SU-DHL-6 (cell line): ENCODE measurements around the gene APOB.

Experiments
- H2AFZ ChIP-seq: fragments of 200-600 bp; sonication (generic); 2 replicates; pipeline ENCODE4 v1.6.1; 2014; ENCODE audit warnings: low read depth, mild to moderate bottlenecking, moderate library complexity, mixed read lengths, antibody characterized with exemption, low read length; ENCODE audit not compliant: severe bottlenecking
- H3F3A ChIP-seq: fragments of 200-600 bp; shearing (Covaris generic); 2 replicates; pipeline ENCODE4 v1.6.0; 2016; ENCODE audit warnings: antibody characterized with exemption, mild to moderate bottlenecking; ENCODE audit not compliant: insufficient read depth
- H3K27ac ChIP-seq: fragments of 200-600 bp; sonication (generic); 2 replicates; pipeline ENCODE4 v1.5.1; 2016; ENCODE audit warnings: low read depth, mild to moderate bottlenecking, low read length, moderate library complexity, mixed read lengths
- H3K27me3 ChIP-seq: fragments of 200-600 bp; sonication (generic), shearing (Covaris generic); 2 replicates; pipeline ENCODE4 v1.6.0; 2014; ENCODE audit warnings: mild to moderate bottlenecking, low read length
- H3K36me3 ChIP-seq: fragments of 200-600 bp; sonication (generic); 2 replicates; pipeline ENCODE4 v1.6.1; 2014; ENCODE audit warnings: mild to moderate bottlenecking, low read length, mixed read lengths
- H3K4me2 ChIP-seq: fragments of 300-600, 200-600 bp; shearing (Covaris generic), sonication (generic); 2 replicates; pipeline ENCODE4 v1.6.0; 2014; ENCODE audit warnings: low read length, low read depth, mild to moderate bottlenecking; ENCODE audit not compliant: poor library complexity, severe bottlenecking
- H3K4me3 ChIP-seq: fragments of 200-600 bp; sonication (generic); 2 replicates; pipeline ENCODE4 v1.5.1; 2014; ENCODE audit warnings: antibody characterized with exemption, low read length, mild to moderate bottlenecking, mixed read lengths; ENCODE audit not compliant: insufficient read depth, poor library complexity, severe bottlenecking
- H3K79me2 ChIP-seq: fragments of 200-600 bp; sonication (generic); 2 replicates; pipeline ENCODE4 v1.6.1; 2014; ENCODE audit warnings: mild to moderate bottlenecking, low read length, moderate library complexity; ENCODE audit not compliant: insufficient read depth
- H3K9ac ChIP-seq: fragments of 200-600 bp; sonication (generic); 2 replicates; pipeline ENCODE4 v1.7.0; 2014; ENCODE audit warnings: mild to moderate bottlenecking, low read length
- H3K9me2 ChIP-seq: fragments of 200-600 bp; sonication (generic); replicated peaks from 2 replicates; pipeline ENCODE4 v1.6.1; 2014; ENCODE audit warnings: low read length; ENCODE audit not compliant: insufficient read depth
- H3K9me3 ChIP-seq: fragments of 200-600 bp; sonication (generic); 2 replicates; pipeline ENCODE4 v1.6.1; 2014; ENCODE audit warnings: low read length, mixed read lengths; ENCODE audit not compliant: insufficient read depth
- H4K20me1 ChIP-seq: fragments of 200-600 bp; sonication (generic); 2 replicates; pipeline ENCODE4 v1.6.1; 2014; ENCODE audit warnings: low read depth, mild to moderate bottlenecking, antibody characterized with exemption, low read length, moderate library complexity, mixed read lengths
- EZH2phosphoT487 ChIP-seq: fragments of 200-600 bp; sonication (generic), shearing (Covaris generic); conservative IDR thresholded peaks from 2 replicates; pipeline ENCODE4 v1.6.1; 2018; ENCODE audit warnings: mild to moderate bottlenecking, antibody characterized with exemption, low read length, moderate library complexity, mixed read lengths
- TF ChIP-seq, protein P1 (sequence below): fragments of 200-600 bp; sonication (generic); IDR thresholded peaks from one replicate; pipeline ENCODE4 v1.5.1; 2017; ENCODE audit warnings: antibody characterized with exemption, mild to moderate bottlenecking, low read length, moderate library complexity; ENCODE audit not compliant: insufficient read depth, poor library complexity, severe bottlenecking

APOB gene

DNA sequence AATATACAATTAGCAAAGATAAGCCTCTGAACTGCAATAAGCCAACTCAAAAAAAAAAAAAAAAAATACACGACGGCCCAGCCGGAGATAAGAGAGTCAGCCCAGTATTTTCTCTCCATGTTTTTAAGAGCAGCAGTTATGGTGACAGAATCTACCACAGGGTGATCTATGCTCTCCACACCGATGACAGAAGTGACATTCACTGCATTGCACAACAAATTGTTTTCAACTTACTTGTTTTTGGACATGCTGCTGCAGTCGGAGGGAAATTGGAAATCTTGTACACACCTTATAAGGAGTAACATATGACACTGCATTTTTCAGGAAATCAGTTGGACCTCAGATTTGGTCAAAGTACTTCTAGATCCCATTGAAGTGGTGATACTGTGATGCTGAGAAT is 23.3 kb upstream of the APOB start:
- H4K20me1 ChIP-seq = no peaks in the 10 kb centered on the region
- no peak overlapping the region for H3K4me3 ChIP-seq
- H3K79me2 ChIP-seq = no peaks in the 10 kb centered on the region
- TF ChIP-seq, protein P1, sequence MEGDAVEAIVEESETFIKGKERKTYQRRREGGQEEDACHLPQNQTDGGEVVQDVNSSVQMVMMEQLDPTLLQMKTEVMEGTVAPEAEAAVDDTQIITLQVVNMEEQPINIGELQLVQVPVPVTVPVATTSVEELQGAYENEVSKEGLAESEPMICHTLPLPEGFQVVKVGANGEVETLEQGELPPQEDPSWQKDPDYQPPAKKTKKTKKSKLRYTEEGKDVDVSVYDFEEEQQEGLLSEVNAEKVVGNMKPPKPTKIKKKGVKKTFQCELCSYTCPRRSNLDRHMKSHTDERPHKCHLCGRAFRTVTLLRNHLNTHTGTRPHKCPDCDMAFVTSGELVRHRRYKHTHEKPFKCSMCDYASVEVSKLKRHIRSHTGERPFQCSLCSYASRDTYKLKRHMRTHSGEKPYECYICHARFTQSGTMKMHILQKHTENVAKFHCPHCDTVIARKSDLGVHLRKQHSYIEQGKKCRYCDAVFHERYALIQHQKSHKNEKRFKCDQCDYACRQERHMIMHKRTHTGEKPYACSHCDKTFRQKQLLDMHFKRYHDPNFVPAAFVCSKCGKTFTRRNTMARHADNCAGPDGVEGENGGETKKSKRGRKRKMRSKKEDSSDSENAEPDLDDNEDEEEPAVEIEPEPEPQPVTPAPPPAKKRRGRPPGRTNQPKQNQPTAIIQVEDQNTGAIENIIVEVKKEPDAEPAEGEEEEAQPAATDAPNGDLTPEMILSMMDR = no peak
- no peak for TF ChIP-seq EZH2phosphoT487
- no peaks in the 10 kb centered on the region for H3K27me3 ChIP-seq
- H3K9me3 ChIP-seq = no peaks in the 10 kb centered on the region
- H3F3A ChIP-seq = no peaks in the 10 kb centered on the region
- no peak overlapping the region for H3K4me2 ChIP-seq
- no peaks in the 10 kb centered on the region for H3K36me3 ChIP-seq
- H3K9ac ChIP-seq = no peak overlapping the region
- no peak overlapping the region for H3K27ac ChIP-seq
- H3K9me2 ChIP-seq = no peaks in the 10 kb centered on the region
- no peak overlapping the region for H2AFZ ChIP-seq

DNA sequence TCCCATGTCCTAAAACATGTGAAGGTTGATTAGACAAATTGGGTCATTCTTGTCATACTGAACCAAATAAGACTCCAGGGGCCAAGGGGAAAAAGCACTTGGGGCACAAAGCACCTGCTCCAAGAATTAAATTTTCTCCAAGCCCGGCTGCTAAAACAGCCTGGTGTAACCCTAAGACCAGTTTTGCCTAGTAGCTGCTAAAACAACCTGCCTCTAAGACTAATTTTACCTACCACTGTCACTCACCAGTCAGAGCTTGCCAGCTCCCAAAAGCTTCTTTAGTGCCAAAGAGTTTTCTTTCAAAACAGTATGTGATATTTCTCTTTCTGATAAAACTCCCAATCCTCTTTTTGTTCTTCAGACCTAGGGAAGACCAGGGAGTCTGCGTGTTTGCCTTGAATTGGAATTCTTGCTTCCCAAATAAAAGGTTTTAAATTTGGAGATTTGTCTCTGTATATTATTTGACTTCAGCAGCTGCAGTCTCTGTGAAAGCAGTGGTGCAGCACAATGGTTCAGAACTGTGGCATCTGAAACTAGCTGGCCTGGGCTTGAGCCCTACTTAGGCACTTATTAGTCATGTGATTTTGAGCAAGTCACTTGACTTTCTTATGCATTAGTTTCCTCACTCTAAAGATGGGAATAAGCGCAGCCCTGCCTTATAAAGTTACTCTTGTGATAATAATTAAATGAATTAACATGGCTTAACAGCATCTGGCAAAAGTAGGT is 16.2 kb upstream of the APOB start:
- no peaks in the 10 kb centered on the region for H4K20me1 ChIP-seq
- no peak overlapping the region for H3K9ac ChIP-seq
- no peaks in the 10 kb centered on the region for H3F3A ChIP-seq
- no peaks in the 10 kb centered on the region for H3K27me3 ChIP-seq
- no peaks in the 10 kb centered on the region for H3K36me3 ChIP-seq
- no peak overlapping the region for H3K4me3 ChIP-seq
- H3K79me2 ChIP-seq = no peaks in the 10 kb centered on the region
- TF ChIP-seq EZH2phosphoT487 = no peak
- TF ChIP-seq, protein P1 = no peak
- H3K27ac ChIP-seq = no peak overlapping the region
- H3K9me2 ChIP-seq = no peaks in the 10 kb centered on the region
- no peaks in the 10 kb centered on the region for H3K9me3 ChIP-seq
- H3K4me2 ChIP-seq = no peak overlapping the region
- H2AFZ ChIP-seq = no peak overlapping the region

DNA sequence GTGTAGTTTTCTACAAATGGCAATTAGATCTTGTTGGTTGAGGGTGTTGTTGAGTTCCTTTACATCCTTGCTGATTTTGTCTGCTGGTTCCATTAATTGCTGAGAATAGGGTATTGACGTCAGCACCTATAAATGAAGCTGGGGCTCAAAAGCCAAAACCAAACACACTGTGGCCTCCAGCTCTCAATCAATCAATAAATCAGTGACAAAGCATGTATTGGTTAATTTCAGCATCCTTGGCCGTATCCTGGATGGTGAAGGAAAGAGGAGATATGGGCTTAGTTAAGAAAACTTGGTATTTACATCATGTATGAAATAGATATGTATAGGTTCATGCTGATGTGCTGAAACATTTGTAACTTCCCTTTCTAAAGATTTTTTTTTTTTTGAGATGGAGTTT is 13.2 kb upstream of the APOB start:
- Histone ChIP-seq H3K36me3 (no peaks in the 10 kb centered on the region), H3K79me2 (no peaks in the 10 kb centered on the region), H3K9ac (no peak overlapping the region), H3F3A (no peaks in the 10 kb centered on the region), H3K4me3 (no peak overlapping the region), H3K9me3 (no peaks in the 10 kb centered on the region), H3K9me2 (no peaks in the 10 kb centered on the region), H2AFZ (no peak overlapping the region), H3K4me2 (no peak overlapping the region), H3K27ac (no peak overlapping the region), H4K20me1 (no peaks in the 10 kb centered on the region), H3K27me3 (no peaks in the 10 kb centered on the region)
- TF ChIP-seq, protein P1 = no peak
- TF ChIP-seq EZH2phosphoT487 = no peak
